ENCODE results near the gene GPT2. TPM values are rescaled to one million over a fixed set of nuclear protein-coding genes. Genes with fewer than 3 reads are reported as not detected.

The GPT2 gene, protein sequence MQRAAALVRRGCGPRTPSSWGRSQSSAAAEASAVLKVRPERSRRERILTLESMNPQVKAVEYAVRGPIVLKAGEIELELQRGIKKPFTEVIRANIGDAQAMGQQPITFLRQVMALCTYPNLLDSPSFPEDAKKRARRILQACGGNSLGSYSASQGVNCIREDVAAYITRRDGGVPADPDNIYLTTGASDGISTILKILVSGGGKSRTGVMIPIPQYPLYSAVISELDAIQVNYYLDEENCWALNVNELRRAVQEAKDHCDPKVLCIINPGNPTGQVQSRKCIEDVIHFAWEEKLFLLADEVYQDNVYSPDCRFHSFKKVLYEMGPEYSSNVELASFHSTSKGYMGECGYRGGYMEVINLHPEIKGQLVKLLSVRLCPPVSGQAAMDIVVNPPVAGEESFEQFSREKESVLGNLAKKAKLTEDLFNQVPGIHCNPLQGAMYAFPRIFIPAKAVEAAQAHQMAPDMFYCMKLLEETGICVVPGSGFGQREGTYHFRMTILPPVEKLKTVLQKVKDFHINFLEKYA
- 17.8 TPM for total RNA-seq

- DNase-seq: peak; percentile 83
These were observed at the start of gene GPT2 for GRCh38 chr16:46883690-46884512. GPT2 (plus strand) TSS chr16:46884362; CDS start chr16:46884716, 354 bp downstream.

DNA sequence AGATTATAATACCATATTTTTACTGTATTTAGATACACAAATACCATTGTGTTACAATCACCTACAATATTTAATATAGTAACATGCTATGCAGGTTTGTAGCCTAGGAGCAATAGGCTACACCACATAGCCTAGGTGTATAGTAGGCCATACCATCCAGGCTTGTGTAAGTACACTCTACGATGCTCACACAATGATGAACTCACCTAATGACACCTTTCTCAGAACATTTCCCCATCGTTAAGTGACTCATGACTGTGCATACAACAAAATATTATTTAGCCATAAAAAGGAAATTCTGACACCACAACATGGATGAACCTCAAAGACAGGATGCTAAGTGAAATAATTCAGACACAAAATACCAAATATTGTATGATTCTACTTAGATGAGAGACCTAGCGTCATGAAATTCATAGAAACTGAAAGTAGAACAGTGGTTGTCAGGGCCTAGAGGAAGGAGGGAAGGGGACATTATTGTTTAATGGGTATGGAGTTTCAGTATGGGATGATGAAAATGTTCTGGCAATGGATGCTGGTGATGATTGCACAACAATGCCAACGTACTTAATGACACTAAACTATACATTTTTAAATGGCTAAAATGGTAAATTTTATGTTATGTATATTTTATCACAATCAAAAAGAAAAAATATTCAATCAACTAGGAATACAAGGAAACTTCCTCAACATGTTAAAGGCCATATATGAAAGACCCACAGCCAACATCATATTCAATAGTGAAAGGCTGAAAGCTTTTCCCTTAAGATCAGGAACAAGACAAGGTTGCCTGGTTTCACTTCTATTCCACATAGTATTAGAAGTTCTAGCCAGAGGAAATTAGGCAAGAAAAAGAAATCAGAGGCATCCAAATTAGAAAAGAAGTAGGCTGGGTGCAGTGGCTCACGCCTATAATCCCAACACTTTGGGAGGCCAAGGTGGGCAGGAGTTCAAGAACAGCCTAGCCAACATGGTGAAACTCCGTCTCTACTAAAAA, 47.3 kb upstream of the GPT2 start:
- no peak for DNase-seq

- no peak for DNase-seq
These were observed 44.1 kb upstream of the GPT2 start for GRCh38 chr16:46839986-46840443.

GRCh38 chr16:46842192-46842895, 41.8 kb upstream of the GPT2 start:
- no peak for DNase-seq

GRCh38 chr16:46843898-46844642, 40.1 kb upstream of the GPT2 start:
- DNase-seq: no peak

DNA sequence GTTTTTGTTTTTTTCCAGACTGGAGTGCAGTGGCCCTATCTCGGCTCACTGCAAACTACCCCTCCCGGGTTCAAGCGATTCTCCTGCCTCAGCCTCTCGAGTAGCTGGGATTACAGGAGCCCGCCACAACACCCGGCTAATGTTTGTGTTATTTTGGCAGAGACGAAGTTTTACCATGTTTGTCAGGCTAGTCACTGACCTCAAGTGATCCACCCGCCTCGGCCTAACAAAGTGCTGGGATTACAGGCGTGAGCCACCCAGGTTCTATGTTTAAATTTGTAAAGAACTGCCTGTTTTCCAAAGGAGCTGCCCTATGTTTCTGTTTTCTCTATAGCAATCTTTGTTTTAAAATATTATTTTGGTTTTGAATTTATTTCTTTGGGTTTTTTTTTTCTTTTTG, 39.4 kb upstream of the GPT2 start:
- DNase-seq: no peak

DNA sequence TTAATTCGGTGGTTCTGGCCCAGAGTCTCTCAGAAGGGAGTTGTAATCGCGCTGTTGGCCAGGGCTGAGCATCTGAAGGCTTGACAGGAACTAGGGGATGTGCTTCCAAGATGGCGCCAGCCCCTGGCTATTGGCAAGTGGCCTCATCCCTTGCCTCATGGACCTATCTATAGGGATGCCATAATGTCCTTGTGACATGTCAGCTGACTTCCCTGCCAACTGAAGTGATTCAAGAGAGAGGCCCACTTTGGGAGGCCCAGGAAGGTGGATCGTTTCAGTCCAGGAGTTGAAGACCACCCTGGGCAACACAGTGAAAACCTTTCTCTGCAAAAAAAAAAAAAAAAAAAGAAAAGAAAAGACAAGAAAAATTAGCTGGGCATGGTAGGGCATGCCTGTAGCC, 38.2 kb upstream of the GPT2 start:
- no peak for DNase-seq

DNA sequence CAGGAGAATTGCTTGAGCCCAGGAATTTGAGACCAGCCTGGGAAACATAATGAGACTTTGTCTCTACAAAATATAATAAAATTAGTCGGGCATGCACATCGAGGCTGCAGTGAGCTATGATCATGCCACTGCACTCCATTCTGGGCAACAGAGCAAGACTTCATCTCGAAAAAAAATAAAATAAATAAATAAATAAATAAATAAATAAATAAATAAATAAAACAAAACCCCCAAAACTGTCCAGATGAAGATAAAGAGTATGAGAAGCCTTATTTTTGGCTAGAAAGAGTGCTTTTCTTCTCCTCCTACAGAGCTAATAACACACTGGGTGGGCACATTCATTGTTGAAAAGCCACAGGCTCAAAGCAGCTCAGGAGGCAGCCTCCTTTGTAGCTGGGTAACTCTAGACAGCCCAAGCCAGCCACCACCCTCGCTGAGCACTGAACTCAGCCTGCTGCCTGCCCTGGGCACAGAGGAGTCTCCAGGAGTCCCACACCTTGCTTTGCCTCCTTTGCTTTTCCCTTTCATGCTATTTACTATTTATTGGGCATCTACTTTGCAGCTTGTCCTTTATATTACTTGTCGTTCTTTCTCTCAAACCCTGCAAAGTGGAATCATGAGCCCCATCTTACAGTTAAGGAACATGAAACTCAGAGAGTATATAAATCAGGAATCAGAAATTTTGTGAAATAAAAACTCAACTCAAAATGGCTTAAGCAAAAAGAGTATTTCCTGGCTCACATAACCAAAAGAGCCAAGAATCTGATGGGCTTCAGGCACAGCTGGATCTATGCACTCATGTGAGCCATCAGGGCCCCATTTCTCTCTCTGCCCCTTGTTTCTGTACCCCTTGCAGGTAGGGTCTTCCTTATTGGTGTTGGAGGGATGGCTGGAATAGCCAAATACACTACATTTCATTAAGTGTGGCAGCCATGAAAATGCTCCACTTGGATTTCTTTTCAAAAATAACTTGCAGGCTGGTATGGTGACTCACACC, 35.1 kb upstream of the GPT2 start:
- DNase-seq: no peak

DNA sequence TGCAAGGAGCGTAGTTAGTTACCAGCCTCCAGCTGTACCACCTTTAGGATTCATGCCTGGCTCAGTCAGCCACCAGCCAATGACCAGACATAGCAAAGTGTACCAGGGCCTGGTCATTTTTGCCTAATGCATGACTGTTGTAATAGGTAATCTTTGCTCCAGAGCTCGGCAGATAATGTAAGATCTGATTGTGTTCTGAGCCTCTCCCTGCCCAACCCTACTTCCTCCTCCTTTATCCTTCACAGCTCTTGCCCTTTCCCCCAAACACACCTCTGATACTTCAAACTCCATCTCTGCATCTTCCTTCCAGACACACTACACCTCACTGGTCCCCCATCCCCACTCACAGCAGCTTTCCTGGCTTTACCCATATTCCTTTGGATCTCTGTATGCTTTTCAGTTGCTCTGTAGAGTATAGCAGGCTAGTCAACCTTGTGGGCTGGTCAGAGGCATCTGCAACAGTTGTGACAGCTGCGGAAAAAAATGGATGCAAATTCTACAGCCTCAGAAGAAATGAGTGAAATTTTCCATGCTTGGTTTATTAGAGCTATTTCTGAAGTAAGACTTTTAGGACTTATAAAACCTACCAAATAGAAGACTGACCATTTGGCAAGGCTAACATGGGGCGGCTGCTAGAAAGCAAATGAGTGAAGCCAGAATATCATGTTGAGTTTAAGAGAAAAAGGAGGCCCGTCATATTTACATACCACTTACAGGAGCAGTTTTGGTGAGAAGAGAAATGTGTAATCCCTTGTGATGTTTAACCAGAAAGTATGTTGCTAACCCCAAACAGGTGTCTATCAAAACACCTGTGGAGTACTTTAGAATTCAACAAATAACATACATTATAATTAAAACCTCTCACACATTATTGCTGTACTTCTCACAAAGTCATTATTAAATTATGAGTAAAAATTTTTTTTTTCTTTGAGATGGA, 33.3 kb upstream of the GPT2 start:
- DNase-seq: no peak

DNA sequence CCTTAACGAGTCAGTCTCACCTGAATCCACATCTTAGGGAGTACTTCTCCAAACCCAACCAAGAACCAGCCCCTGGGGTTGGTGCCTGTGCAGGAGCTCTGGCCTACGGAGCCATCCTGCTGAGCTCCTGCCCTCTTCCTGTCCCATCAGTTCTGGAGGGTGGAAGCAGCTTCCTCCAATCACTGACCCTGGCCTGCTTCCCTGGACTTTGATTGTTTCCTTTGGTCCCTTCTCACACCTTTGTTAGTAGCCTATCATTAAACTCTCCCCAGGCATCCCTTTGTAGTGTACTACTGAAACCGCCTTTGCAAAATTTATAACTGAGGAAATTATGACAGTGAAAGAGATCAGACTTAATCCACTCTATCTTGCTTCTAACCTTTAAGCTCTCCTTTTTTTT, 32.0 kb upstream of the GPT2 start:
- DNase-seq: no peak

DNA sequence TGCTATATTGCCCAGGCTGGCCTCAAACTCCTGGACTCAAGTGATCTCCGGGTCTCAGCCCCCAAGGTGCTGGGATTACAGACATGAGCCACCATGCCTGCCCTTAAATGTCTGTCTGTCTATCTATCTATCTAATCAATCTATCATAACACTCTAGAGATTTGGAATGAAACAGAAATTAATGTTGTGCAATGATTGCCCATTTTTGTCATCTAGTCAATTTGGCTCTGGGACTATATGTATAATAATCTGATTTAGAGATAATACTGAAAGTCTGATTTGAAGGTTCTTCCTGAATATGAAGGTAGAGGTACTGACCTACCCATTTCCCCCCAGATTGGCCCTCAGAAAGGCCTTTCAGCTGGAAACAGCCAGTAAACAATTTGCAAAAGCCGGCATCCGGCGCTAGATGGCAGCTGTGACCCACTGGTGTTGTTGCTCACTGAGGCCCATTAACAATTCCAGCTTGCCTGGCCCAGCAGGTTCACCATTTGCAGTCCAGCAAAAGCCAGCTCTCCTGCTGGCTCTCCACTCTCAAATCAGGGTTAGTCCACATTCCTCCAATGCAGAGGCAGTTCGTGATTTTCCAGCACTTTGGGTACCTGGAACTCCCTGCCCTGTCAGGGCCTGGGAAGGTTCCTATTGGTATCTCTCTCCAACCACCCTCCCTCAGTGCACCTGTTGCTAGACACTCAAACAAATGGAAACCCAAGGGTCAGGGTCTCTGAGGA, 30.3 kb upstream of the GPT2 start:
- DNase-seq: peak; percentile 29

GRCh38 chr16:46854846-46855245, 29.3 kb upstream of the GPT2 start:
- no peak for DNase-seq

- no peak for DNase-seq
These were observed 28.8 kb upstream of the GPT2 start for GRCh38 chr16:46855389-46855788.

DNA sequence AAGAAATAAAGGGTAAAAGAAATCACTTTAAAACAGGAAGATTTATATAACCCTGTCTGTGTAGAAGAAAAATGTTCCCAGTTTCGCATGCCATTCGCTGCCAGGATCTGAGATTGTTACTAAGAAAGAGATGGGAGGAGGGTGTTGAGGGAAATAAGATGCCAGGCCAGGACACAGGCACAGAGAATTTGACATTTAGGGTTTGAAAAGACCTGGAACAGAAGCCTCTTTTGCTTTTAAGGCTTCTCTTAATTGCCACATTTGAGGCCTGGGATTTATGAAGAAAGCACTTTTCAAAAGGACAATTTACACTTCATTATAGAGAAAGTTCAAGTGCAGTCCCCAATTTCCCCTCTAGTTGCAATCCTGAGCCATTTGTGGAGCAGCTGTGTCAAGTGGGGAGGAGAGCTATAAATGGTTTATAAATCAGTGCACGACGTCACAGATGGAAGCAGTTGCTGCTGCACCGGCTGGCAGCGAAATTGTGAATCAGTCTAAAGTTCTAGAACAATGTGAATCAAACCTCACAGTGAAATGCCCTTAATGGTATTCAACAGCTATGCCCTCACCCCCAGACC, 26.7 kb upstream of the GPT2 start:
- peak; percentile 69 for DNase-seq

GRCh38 chr16:46858151-46858550, 26.0 kb upstream of the GPT2 start:
- no peak for DNase-seq

DNA sequence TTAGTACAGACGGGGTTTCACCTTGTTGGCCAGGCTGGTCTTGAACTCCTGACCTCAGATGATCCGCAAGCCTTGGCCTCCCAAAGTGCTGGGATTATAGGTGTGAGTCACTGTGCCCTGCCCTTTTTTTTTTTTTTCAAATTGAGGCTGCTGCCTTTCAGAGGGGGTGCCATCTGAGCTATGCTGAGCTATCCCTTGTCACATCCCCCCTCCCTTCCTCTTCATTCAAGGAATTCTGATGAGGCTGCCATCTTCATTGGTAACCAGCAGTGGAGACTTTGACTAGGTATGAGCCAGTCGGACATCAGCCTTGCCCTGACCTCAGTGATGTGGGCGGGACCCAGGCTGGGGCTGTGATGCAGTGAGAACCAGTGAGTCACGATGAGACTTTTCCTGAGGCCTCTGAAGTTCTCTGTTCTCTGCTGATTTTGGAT, 24.4 kb upstream of the GPT2 start:
- DNase-seq: no peak

Measured in skin of body (tissue), 2 donors.